Neural progenitor cell (in vitro differentiated cells): ENCODE results near the gene LAMB4. TPM values are rescaled to one million over a fixed set of nuclear protein-coding genes. Genes with fewer than 3 reads are reported as not detected.

ENCODE experiments used
- DNase-seq: peaks from one replicate; pipeline ENCODE4 v3.0.0-alpha.2; 2016; ENCODE audit warnings: low spot score
- H2AFZ ChIP-seq: fragments of 200-600 bp; sonication (generic); replicated peaks from 2 replicates; pipeline ENCODE4 v1.6.1; 2016; ENCODE audit warnings: antibody characterized with exemption
- H3F3A ChIP-seq: fragments of 200-600 bp; sonication (generic); 2 replicates; pipeline ENCODE4 v1.6.1; 2016; ENCODE audit warnings: antibody characterized with exemption, low read depth
- H3K27ac ChIP-seq: fragments of 200-600 bp; sonication (generic); 2 replicates; pipeline ENCODE4 v1.5.1; 2016; ENCODE audit warnings: mild to moderate bottlenecking
- H3K27me3 ChIP-seq: fragments of 200-600 bp; sonication (generic); 2 replicates; pipeline ENCODE4 v1.6.1; 2016; ENCODE audit warnings: mild to moderate bottlenecking, moderate library complexity
- H3K36me3 ChIP-seq: fragments of 200-600 bp; sonication (generic); 2 replicates; pipeline ENCODE4 v1.5.1; 2016
- H3K4me1 ChIP-seq: fragments of 200-600 bp; sonication (generic); 2 replicates; pipeline ENCODE4 v1.6.1; 2016; ENCODE audit warnings: mixed run types
- H3K4me2 ChIP-seq: fragments of 200-600 bp; sonication (generic); 2 replicates; pipeline ENCODE4 v1.6.1; 2016
- H3K4me3 ChIP-seq: fragments of 200-600 bp; sonication (generic); 2 replicates; pipeline ENCODE4 v1.5.1; 2016
- H3K79me2 ChIP-seq: fragments of 200-600 bp; sonication (generic); 2 replicates; pipeline ENCODE4 v1.6.1; 2016; ENCODE audit warnings: low read depth
- H3K9ac ChIP-seq: fragments of 200-600 bp; sonication (generic); 2 replicates; pipeline ENCODE4 v1.6.1; 2016
- H3K9me3 ChIP-seq: fragments of 200-600 bp; sonication (generic); 2 replicates; pipeline ENCODE4 v1.5.1; 2016; ENCODE audit warnings: low read depth
- H4K20me1 ChIP-seq: fragments of 200-600 bp; sonication (generic); 2 replicates; pipeline ENCODE4 v1.6.1; 2016; ENCODE audit warnings: low read depth
- H3K27ac Mint-ChIP-seq: 3 replicates; pipeline ENCODE4 v1.8.0; 2021; ENCODE audit warnings: mixed read lengths
- H3K27me3 Mint-ChIP-seq: 2 replicates; pipeline ENCODE4 v1.8.0; 2022; ENCODE audit warnings: low read depth, mild to moderate bottlenecking, inconsistent platforms, moderate library complexity, mixed read lengths; ENCODE audit not compliant: insufficient read depth
- H3K36me3 Mint-ChIP-seq: 3 replicates; pipeline ENCODE4 v1.8.0; 2021; ENCODE audit warnings: mixed read lengths
- H3K4me1 Mint-ChIP-seq: 3 replicates; pipeline ENCODE4 v1.8.0; 2021; ENCODE audit warnings: mixed read lengths
- H3K4me3 Mint-ChIP-seq: 3 replicates; pipeline ENCODE4 v1.8.0; 2021; ENCODE audit warnings: mild to moderate bottlenecking, moderate library complexity, mixed read lengths
- H3K9me3 Mint-ChIP-seq: 3 replicates; pipeline ENCODE4 v1.8.0; 2020; ENCODE audit warnings: mixed read lengths
- CTCF ChIP-seq: fragments of 200-600 bp; sonication (generic); IDR thresholded peaks from 2 replicates; pipeline ENCODE4 v1.5.1; 2017; ENCODE audit warnings: antibody characterized with exemption, mild to moderate bottlenecking
- EZH2 ChIP-seq: fragments of 200-600 bp; sonication (generic); IDR thresholded peaks from 2 replicates; pipeline ENCODE4 v1.6.1; 2017; ENCODE audit warnings: antibody characterized with exemption, mild to moderate bottlenecking, moderate library complexity
- EZH2phosphoT487 ChIP-seq: fragments of 200-600 bp; sonication (generic); IDR thresholded peaks from 2 replicates; pipeline ENCODE4 v1.6.1; 2017; ENCODE audit warnings: antibody characterized with exemption
- total RNA-seq: library from RNA; depleted of rRNA; stranded (reverse); fragments of >200 nt; gene quantifications from 2 replicates; pipeline ENCODE4 v1.2.3, GENCODE V29; 2015; ENCODE audit warnings: low replicate concordance

The LAMB4 gene
- total RNA-seq, 1 donor from 2014 or later, result not detected

GRCh38 chr7:108079276-108079647 lies 50.9 kb downstream of the LAMB4 start:
- no peaks in the 10 kb centered on the region for H3K9me3 ChIP-seq
- H3K4me3 ChIP-seq, result no peak overlapping the region
- no peaks in the 10 kb centered on the region for H3K4me1 ChIP-seq
- H4K20me1 ChIP-seq, result no peaks in the 10 kb centered on the region
- H3K4me2 ChIP-seq, result no peak overlapping the region
- Mint-ChIP-seq H3K4me1 (peaks cover 5% of the 10 kb centered on the region), H3K36me3 (peaks cover 3% of the 10 kb centered on the region), H3K9me3 (peaks cover 7% of the 10 kb centered on the region), H3K4me3 (no peak overlapping the region), H3K27me3 (peaks cover 5% of the 10 kb centered on the region), H3K27ac (no peak overlapping the region)
- H3K79me2 ChIP-seq, result no peaks in the 10 kb centered on the region
- no peak overlapping the region for H3K27ac ChIP-seq
- H3K9ac ChIP-seq, result no peak overlapping the region
- no peak overlapping the region for H2AFZ ChIP-seq
- H3K27me3 ChIP-seq, result no peaks in the 10 kb centered on the region
- H3K36me3 ChIP-seq, result no peaks in the 10 kb centered on the region
- TF ChIP-seq EZH2phosphoT487 (no peak), EZH2 (no peak), CTCF (no peak)
- no peaks in the 10 kb centered on the region for H3F3A ChIP-seq
- DNase-seq, result no peak

GRCh38 chr7:108078691-108079090 lies 51.5 kb downstream of the LAMB4 start:
- no peak overlapping the region for H3K4me3 ChIP-seq
- H3K9me3 ChIP-seq, result no peaks in the 10 kb centered on the region
- no peaks in the 10 kb centered on the region for H3F3A ChIP-seq
- Mint-ChIP-seq H3K4me1 (peaks cover 5% of the 10 kb centered on the region), H3K27me3 (peaks cover 5% of the 10 kb centered on the region), H3K27ac (no peak overlapping the region), H3K9me3 (peaks cover 7% of the 10 kb centered on the region), H3K4me3 (no peak overlapping the region), H3K36me3 (peaks cover 3% of the 10 kb centered on the region)
- no peak overlapping the region for H3K27ac ChIP-seq
- no peak overlapping the region for H3K9ac ChIP-seq
- no peaks in the 10 kb centered on the region for H3K79me2 ChIP-seq
- H4K20me1 ChIP-seq, result no peaks in the 10 kb centered on the region
- no peaks in the 10 kb centered on the region for H3K36me3 ChIP-seq
- H3K4me1 ChIP-seq, result no peaks in the 10 kb centered on the region
- TF ChIP-seq EZH2 (no peak), EZH2phosphoT487 (no peak), CTCF (no peak)
- H3K4me2 ChIP-seq, result no peak overlapping the region
- DNase-seq, result no peak
- H2AFZ ChIP-seq, result no peak overlapping the region
- H3K27me3 ChIP-seq, result no peaks in the 10 kb centered on the region

GRCh38 chr7:108078211-108078673 lies 51.9 kb downstream of the LAMB4 start:
- Histone ChIP-seq H3K27ac (no peak overlapping the region), H3K4me1 (no peaks in the 10 kb centered on the region), H3K9me3 (no peaks in the 10 kb centered on the region), H2AFZ (no peak overlapping the region), H3K9ac (no peak overlapping the region), H3K79me2 (no peaks in the 10 kb centered on the region), H3K27me3 (no peaks in the 10 kb centered on the region), H3K4me2 (no peak overlapping the region), H3F3A (no peaks in the 10 kb centered on the region), H3K36me3 (no peaks in the 10 kb centered on the region), H3K4me3 (no peak overlapping the region), H4K20me1 (no peaks in the 10 kb centered on the region)
- Mint-ChIP-seq H3K4me3 (no peak overlapping the region), H3K9me3 (peaks cover 7% of the 10 kb centered on the region), H3K27me3 (peaks cover 5% of the 10 kb centered on the region), H3K27ac (no peak overlapping the region), H3K4me1 (peaks cover 5% of the 10 kb centered on the region), H3K36me3 (peaks cover 3% of the 10 kb centered on the region)
- DNase-seq, result no peak
- no peak for TF ChIP-seq CTCF

- H3K36me3 Mint-ChIP-seq, result peaks cover 3% of the 10 kb centered on the region
- Histone ChIP-seq H3K9me3 (no peaks in the 10 kb centered on the region), H3K4me3 (no peak overlapping the region), H4K20me1 (no peaks in the 10 kb centered on the region), H3K27me3 (no peaks in the 10 kb centered on the region), H3F3A (no peaks in the 10 kb centered on the region), H3K4me2 (no peak overlapping the region), H3K4me1 (no peaks in the 10 kb centered on the region), H3K79me2 (no peaks in the 10 kb centered on the region), H3K27ac (no peak overlapping the region), H3K9ac (no peak overlapping the region), H3K36me3 (no peaks in the 10 kb centered on the region), H2AFZ (no peak overlapping the region)
- H3K27ac Mint-ChIP-seq, result no peak overlapping the region
- no peak overlapping the region for H3K4me3 Mint-ChIP-seq
- DNase-seq, result no peak
- H3K4me1 Mint-ChIP-seq, result peaks cover 5% of the 10 kb centered on the region
- H3K9me3 Mint-ChIP-seq, result peaks cover 7% of the 10 kb centered on the region
- H3K27me3 Mint-ChIP-seq, result peaks cover 5% of the 10 kb centered on the region
- TF ChIP-seq EZH2phosphoT487 (no peak), CTCF (no peak), EZH2 (no peak)
Measured at GRCh38 chr7:108077709-108078108, 52.5 kb downstream of the LAMB4 start.
